Measurements from ENCODE around the gene FBL.
"Not testable (repeated sequence)": the region's sequence is repeated elsewhere in the genome, so short reads cannot be mapped to it uniquely, and the experiment has no call there.

FBL gene

DNA sequence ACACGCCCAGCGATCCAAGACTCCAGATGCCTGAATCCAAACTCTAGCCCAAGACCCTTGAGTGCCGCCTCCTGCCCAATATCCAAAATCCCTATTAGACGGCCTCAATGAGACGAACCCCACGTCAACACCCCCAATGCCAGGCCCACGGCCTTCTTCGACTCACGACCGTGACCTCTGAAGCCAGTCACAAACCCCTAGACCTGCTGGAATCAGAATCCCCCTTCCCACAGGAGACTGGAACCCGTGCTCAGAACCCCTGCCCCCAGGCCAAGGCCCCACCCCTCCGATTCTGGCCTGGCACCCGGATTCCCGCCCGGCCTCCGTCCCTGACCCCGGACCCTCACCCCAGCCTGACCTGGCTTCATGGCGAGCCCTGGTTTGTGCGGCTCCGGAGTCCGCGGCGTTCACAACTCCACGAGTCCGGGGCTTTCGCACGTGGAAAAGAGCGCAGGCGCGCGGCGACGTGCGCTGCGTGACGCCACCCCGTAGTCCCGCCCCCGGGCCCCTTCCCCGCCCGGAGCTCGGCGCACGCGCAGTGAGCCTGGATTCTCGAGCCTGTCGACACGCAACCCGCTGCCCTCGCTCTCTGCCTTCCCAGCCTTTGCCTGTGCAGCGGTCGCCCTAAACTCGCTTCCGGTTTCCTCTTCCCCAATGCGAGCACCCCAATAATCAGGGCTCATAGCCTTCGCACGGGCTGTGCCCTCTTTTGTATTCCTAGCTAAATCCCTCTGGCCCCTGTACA lies at the start of gene FBL:
FBL (minus strand) TSS at position 447 of the 745 bp plus-strand sequence; CDS start at position 368, 79 bp downstream.
- H3K4me1 Mint-ChIP-seq = peaks cover 51% of the 10 kb centered on the region
- peak within 1 kb of the TSS; percentile 97 for H3K27ac Mint-ChIP-seq
- H3K9me3 Mint-ChIP-seq = no peaks in the 10 kb centered on the region

DNA sequence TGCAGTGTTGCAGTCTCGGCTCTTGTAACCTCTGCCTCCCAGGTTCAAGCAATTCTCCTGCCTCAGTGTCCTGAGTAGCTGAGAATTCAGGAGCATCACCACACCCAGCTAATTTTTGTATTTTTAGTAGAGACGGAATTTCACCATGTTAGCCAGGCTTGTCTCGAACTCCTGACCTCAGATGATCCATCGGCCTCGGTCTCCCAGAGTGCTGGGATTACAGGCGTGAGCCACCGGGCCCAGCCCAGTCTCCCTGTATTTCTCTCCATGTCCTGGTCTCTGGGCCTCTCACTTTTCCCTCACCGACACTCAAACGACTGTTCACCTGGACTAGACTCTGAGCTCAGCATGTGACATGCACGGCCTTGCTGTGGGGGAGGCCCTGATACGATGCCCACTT lies 48.9 kb upstream of the FBL start:
- not testable (repeated sequence) for DNase-seq

More for the DNA sequence above, at the start of gene FBL:
- peaks cover 32% of the 10 kb centered on the region for H3K36me3 Mint-ChIP-seq (ENCODE audit: low read depth)
- peak within 1 kb of the TSS; percentile 97 for H3K4me3 Mint-ChIP-seq
- ATAC-seq (peak; percentile 88), DNase-seq (peak; percentile 99)
- no peaks in the 10 kb centered on the region for H3K27me3 Mint-ChIP-seq

DNA sequence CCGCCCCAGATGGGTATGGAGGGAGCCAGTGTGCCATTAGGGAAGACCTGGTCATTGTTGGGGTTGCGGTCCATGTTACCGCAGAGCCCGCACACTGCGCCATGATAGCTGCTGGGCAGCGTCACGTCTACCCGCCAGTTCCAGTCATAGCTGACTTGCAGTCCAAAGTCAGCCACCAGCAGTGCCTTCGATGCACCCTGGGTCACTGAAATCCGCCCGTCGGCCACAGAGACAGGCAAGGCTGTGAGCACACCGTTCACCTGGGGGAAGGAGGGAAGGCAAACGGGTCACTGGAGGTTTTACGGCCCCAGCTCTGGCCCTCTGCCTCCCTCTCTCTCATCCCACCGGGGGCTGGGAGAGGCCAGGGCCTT lies 48.0 kb upstream of the FBL start:
- not testable (repeated sequence) for DNase-seq; H3K36me3 Mint-ChIP-seq (ENCODE audit: low read depth); H3K9me3 Mint-ChIP-seq

More for the DNA sequence above, 48.9 kb upstream of the FBL start:
- not testable (repeated sequence) for H3K27ac Mint-ChIP-seq; H3K27me3 Mint-ChIP-seq; ATAC-seq; H3K9me3 Mint-ChIP-seq; H3K4me3 Mint-ChIP-seq; H3K4me1 Mint-ChIP-seq; H3K36me3 Mint-ChIP-seq (ENCODE audit: low read depth)

DNA sequence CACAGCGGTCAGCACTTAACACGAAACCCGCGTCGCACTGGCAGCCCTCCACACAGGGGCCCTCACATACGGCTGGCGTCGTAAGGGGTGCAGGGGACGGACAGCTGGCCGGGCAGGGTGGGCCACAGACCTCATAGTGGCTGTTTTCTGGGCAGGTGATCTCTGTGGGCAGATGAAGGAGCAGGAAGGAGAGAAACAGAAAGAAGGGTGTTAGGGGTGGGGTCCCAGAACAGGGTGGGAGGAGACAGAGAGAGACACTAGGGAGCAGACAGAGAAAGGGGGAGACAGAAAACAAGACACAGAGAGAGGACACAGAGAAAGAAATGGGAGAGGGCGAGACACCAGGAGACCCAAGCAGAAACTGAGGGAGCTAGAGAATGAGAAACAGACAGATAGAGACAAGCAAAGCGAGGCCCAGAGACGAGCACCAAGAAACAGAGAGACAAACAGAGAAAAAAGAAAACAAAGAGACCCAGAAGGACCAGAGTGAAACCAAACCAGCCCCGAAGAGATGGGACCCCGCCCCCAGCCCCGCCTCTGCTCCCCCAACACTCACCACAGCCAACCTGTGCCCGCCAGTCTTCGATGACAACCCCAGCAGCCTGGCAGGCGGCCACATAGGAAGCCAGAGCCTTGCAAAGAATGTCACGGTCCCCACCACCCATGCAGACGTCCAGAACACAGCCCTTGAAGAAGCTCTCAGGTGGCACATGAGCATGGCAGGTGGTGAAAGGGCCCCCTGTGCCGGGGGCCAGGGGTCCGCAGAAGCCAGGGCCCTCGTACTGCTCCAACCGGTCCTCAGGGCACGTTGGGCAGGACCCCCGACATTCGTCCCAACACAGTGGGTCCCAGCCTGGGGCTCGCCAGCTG lies 47.4 kb upstream of the FBL start:
- not testable (repeated sequence) for H3K4me3 Mint-ChIP-seq; H3K36me3 Mint-ChIP-seq (ENCODE audit: low read depth); H3K4me1 Mint-ChIP-seq; H3K27ac Mint-ChIP-seq; ATAC-seq; H3K27me3 Mint-ChIP-seq; H3K9me3 Mint-ChIP-seq
- DNase-seq = peak; percentile 36

More for the DNA sequence above, 48.0 kb upstream of the FBL start:
- not testable (repeated sequence) for H3K4me1 Mint-ChIP-seq, H3K4me3 Mint-ChIP-seq, H3K27me3 Mint-ChIP-seq, ATAC-seq, H3K27ac Mint-ChIP-seq

DNA sequence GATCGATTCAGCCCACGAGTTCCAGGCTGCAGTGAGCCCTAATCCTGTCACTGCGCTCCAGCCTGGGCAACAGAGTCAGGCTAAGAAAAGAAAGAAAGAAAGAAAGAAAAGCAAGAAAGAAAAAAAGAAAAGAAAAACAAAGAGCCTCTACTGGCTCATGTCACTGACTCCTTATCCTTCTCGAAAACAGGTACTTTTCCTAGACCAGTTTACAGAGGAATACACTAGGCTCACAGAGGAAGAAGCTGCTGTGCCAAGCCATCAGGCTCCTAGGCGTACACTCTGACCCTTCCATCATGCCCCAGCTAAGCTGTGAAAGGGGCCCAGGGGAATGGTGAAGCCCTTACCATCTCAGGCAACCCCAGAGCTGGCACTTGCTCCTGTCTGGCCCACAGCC lies 46.3 kb upstream of the FBL start:
- not testable (repeated sequence) for H3K36me3 Mint-ChIP-seq (ENCODE audit: low read depth); H3K27me3 Mint-ChIP-seq; H3K9me3 Mint-ChIP-seq; ATAC-seq; DNase-seq; H3K27ac Mint-ChIP-seq; H3K4me1 Mint-ChIP-seq; H3K4me3 Mint-ChIP-seq

DNA sequence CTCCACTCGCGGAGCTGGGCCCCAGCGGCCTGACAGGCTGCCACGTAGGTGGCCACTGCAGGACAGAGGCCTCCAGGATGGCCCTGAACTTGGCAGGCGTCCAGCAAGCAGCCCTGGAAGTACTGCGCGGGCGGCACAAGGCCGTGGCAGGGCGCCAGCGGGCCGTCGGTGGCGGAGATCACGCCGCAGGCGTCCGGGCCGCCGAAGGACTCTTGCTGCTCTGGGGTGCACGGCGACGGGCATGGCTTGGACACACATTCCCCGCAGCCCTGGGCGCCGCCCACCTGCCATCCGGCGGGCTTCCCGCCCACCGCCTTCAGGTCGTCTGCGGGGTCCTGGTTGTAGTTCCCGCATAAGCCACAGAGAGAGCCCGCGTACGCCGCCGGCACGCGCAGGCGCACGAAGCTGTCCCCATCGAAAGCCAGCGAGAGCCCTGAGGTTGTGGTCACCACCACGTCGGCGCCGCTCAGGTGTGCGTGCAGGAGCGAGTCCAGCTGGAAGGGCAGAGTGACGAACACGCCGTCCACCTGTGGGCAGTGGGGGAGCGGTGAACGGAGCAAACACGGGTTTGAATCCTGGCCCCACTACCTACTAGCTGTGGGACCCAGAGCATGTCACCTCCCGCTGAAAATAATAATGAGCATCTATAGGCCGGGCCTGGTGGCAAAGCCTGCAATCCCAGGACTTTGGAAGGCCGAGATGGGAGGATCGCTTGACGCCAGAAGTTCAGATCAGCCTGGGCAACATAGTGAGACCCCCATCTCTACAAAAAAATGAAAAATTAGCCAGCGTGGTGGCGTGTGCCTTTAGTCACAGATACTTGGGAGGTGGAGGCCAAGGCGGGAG lies 45.7 kb upstream of the FBL start:
- not testable (repeated sequence) for H3K36me3 Mint-ChIP-seq (ENCODE audit: low read depth)

DNA sequence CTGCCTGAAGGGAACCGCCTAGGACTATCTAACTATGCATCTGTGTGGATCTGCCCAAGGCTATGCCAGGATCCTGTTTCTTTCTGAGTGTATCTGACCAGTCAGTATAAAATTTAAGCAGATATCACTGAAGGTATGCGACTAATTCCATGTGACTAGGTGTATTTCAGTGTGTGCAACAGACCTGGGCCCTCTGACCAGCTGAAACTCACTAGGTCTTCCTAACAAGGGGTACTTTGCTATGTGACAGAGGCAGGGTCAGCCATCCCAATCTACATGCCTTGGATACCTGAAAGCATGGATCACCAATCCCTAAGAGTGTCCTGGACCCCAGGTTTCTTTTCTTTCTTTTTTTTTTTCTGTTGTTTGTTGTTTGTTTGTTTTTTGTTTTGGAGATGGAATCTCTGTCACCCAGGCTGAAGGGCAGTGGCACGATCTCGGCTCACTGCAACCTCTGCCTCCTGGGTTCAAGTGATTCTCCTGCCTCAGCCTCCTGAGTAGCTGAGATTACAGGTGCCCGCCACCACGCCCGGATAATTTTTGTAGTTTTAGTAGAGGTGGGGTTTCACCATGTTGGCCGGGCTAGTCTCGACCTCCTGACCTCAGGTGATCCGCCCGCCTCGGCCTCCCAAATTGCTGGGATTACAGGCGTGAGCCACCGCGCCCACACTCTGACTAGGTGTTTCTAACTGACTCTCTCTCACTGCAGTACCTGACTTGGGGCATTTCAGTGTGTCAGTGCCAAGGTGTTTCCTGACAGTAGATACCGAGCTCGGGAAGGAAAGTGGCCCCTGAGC lies 44.8 kb upstream of the FBL start:
- H3K27ac Mint-ChIP-seq = no peak overlapping the region
- H3K27me3 Mint-ChIP-seq = no peaks in the 10 kb centered on the region
- peaks cover 3% of the 10 kb centered on the region for H3K4me1 Mint-ChIP-seq
- H3K36me3 Mint-ChIP-seq (ENCODE audit: low read depth) = no peaks in the 10 kb centered on the region
- no peaks in the 10 kb centered on the region for H3K9me3 Mint-ChIP-seq
- no peak for DNase-seq
- H3K4me3 Mint-ChIP-seq = no peak overlapping the region
- no peak for ATAC-seq

More for the DNA sequence above, 45.7 kb upstream of the FBL start:
- H3K27me3 Mint-ChIP-seq, H3K9me3 Mint-ChIP-seq, H3K4me3 Mint-ChIP-seq, H3K4me1 Mint-ChIP-seq, DNase-seq, H3K27ac Mint-ChIP-seq: not testable (repeated sequence)
- ATAC-seq = peak; percentile 9

DNA sequence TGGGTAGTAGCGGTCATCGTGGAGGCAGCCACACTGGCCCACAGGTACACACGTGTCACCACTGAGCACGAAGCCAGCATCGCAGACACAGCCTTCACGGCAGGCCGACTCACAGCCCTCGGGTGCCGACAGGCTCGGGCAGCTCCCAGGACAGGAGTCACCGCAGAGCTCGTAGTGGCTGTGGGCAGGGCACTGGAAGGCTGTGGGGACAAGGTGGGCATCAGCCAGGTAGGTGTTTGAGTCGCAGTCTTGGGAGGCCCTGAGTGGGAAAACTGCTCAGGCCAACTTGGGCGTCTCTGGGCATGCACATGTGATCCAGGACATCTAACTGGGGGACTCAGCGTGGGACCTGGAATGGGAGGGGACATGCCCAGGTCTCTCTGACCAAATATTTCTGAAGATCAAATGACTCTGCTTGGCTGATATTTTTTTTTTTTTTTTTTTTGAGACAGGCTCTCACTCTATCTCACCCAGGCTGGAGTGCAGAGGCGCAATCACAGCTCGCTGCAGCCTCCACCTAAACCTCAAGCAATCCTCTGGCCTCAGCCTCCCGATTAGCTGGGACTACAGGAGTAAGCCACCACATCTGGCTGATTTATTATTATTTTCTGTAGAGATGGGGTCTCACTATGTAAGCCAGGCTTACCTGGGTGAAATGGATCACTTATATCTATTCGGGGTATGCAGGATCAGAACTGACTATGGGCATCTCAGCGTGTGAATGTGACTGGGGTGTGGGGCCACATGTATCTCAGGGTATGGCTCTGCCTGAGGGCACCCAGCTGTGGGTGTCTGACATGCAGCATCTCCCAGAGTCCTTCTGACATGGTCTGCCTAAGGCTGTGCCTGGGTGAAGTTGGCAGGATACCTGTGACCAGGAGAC lies 43.9 kb upstream of the FBL start:
- H3K27ac Mint-ChIP-seq; ATAC-seq; H3K36me3 Mint-ChIP-seq (ENCODE audit: low read depth); H3K4me3 Mint-ChIP-seq; H3K9me3 Mint-ChIP-seq; DNase-seq; H3K27me3 Mint-ChIP-seq; H3K4me1 Mint-ChIP-seq: not testable (repeated sequence)

DNA sequence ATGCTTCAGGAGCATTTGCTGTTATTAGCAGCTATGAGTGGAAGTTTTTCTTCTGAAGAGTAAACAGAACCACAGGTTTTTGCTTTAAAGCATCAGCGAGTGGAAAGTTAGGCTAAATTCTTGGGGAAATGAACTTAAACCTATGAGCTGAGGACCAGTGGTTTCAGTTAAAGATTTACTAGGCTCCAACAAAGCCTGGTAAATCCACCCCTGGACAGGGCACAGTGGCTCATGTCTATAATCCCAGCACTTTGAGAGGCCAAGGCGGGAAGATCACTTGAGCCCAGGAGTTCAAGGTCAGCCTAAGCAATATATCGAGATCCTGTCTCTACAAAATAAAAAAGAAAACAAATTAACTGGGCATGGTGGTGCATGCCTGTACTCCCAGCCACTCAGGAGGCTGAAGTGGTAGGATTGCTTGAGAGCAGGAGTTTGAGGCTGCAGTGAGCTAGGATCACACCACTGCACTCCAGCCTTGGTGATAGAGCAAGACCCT lies 41.3 kb upstream of the FBL start:
- H3K4me1 Mint-ChIP-seq; ATAC-seq; H3K9me3 Mint-ChIP-seq; DNase-seq; H3K36me3 Mint-ChIP-seq (ENCODE audit: low read depth); H3K27ac Mint-ChIP-seq; H3K4me3 Mint-ChIP-seq; H3K27me3 Mint-ChIP-seq: not testable (repeated sequence)

DNA sequence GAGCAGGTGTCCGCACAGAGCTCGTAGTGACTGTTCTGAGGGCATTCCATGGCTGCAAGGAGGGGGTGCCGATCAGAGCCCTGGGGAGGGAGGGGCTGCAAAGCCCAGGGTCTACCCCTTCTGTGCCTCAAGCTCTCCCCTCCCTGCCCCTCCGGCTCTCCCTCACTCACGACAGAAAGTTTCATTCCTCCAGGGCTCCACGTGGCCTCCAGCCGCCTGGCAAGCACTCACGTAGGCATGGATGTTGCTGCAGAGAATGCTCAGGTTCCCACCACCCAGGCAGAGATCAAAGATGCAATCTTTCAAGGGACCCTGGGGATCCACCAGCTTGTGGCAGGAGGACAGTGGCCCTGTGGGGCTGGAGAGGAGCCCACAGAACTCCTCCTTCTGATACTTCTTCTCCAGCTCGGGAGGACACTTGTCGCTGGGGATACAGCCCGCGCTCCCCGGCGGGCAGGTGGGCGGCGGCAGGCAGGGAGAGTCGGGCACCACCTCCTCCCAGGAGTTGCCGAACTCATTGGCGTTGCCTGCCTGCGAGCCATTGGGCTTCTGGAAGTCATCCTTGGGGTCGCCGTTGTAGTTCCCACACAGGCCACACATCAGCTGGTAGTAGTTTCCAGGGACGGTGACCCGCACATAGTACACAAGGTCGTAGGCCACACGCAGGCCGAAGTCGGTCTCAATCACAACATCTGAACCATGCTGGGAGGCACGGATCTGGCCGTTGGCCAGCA lies 39.8 kb upstream of the FBL start:
- not testable (repeated sequence) for H3K9me3 Mint-ChIP-seq; H3K36me3 Mint-ChIP-seq (ENCODE audit: low read depth); H3K4me1 Mint-ChIP-seq

DNA sequence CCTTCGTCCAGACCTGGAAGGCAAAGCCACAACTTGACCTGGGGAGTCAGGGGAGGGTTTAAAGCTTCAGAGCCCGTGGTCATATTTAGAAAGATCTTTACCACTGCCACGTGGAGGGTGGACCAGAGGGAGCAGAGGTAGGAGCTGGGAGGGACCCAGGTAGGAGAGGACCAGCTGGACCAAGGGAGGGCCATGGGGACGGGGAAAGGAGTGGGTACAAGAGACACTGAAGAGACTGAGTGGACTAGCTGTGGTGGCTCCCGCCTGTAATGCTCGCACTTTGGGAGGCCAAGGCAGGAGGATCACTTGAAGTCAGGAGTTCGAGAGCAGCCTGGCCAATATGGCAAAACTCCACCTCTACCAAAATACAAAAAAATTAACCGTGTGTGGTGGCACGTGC lies 38.5 kb upstream of the FBL start:
- H3K4me3 Mint-ChIP-seq; H3K9me3 Mint-ChIP-seq; H3K4me1 Mint-ChIP-seq; H3K27ac Mint-ChIP-seq; H3K27me3 Mint-ChIP-seq; ATAC-seq; DNase-seq; H3K36me3 Mint-ChIP-seq (ENCODE audit: low read depth): not testable (repeated sequence)

More for the DNA sequence above, 39.8 kb upstream of the FBL start:
- not testable (repeated sequence) for H3K27ac Mint-ChIP-seq, ATAC-seq, H3K27me3 Mint-ChIP-seq, H3K4me3 Mint-ChIP-seq, DNase-seq

DNA sequence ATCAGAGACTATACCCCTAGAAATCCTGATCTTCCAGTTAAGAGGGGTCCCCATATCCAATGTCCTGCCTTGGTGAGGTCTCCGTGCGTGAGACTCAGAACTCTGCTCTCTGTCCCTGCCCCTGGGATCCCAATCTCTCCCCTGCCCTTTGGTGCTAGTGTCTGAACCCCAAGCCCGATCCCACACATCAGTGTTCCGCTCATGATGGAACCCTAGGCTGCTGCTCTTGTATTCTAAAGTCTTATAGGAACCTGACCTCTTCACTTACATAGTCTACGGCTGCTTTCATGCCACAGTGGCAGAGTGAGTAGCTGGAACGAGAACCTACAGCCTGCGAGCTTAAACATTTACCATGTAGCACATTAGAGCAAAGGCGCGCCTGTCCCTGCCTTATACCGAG lies 36.5 kb upstream of the FBL start:
- not testable (repeated sequence) for H3K4me3 Mint-ChIP-seq; H3K27me3 Mint-ChIP-seq; DNase-seq; H3K4me1 Mint-ChIP-seq; ATAC-seq; H3K9me3 Mint-ChIP-seq; H3K27ac Mint-ChIP-seq; H3K36me3 Mint-ChIP-seq (ENCODE audit: low read depth)
